OCI-LY3 (cell line): ENCODE measurements around the gene LRP1B.

Experiments
- CTCF ChIP-seq: fragments of 200-600, 300-600 bp; sonication (generic); IDR thresholded peaks from 2 replicates; pipeline ENCODE4 v1.5.1; 2014; ENCODE audit warnings: antibody characterized with exemption, low read length, low read depth
- EZH2phosphoT487 ChIP-seq: fragments of 200-600 bp; shearing (Covaris generic); IDR thresholded peaks from 2 replicates; pipeline ENCODE4 v1.6.1; 2018; ENCODE audit warnings: antibody characterized with exemption, mixed run types, low read depth

GRCh38 chr2:141652308-141652707, 478.5 kb downstream of the LRP1B start:
- TF ChIP-seq CTCF (no peak), EZH2phosphoT487 (no peak)
